Measurements from ENCODE around the gene CFAP73. TPM values are rescaled to one million over a fixed set of nuclear protein-coding genes. Genes with fewer than 3 reads are reported as not detected.
A peak's percentile ranks its signal among the peaks of the same experiment; 100 is the strongest.

The CFAP73 gene
- 0.19 TPM in 1 of 2 replicates, not detected in the other for total RNA-seq (ENCODE audit: low replicate concordance)

DNA sequence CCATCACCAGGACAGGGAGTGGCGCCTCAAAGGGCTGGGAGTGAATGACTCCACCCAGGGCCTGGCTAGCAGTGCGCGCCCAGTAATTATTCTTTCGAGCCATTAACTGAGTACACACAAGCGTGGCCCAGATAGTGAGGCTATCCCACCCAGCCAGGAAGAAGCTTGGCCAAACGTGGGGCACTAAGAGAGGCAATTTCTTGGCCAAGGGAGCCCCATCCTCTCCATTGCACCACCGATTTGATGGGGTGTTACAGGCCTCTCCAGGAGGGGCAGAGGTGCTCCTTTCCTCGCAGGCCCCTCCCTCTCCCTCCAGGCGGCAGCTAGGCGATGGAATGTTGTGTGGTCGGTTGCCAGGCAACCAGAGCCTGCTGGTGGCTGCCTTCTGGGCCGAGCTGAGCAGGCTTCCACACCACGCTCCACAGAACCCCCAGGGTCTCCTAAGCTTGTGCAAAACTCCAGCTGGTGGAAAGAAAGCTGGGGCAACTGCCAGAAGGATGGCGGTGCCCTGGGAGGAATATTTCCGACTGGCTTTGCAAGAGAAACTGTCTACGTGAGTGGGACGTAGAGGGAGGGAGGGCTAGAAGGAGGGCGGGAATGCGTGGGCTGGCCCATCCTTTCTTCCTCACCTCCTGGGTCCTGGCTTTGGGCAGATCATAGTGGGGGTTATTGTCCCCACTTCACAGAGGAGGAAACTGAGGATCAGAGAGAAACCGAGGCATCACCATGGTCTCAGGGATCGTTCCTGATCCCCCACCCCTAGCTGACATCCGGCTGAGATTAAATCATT is at the start of gene CFAP73:
Gene CFAP73, plus strand, starts transcription at position 364 of the 790 bp plus-strand sequence. Its CDS starts 134 bp downstream, at position 498.
- Mint-ChIP-seq H3K27me3 (ENCODE audit: insufficient read depth, low read depth) (peaks cover 19% of the 10 kb centered on the region), H3K4me1 (peaks cover 42% of the 10 kb centered on the region), H3K36me3 (no peaks in the 10 kb centered on the region), H3K4me3 (peak within 1 kb of the TSS; percentile 73), H3K9me3 (peaks cover 8% of the 10 kb centered on the region), H3K27ac (peak within 1 kb of the TSS; percentile 97)
- H3K36me3 ChIP-seq = no peaks in the 10 kb centered on the region
- TF ChIP-seq EZH2 (IDR thresholded peaks at IDR 0.05) = no peak
- TF ChIP-seq EZH2phosphoT487 (IDR thresholded peaks at IDR 0.05) = no peak
- peak; percentile 25 for TF ChIP-seq CTCF (IDR thresholded peaks at IDR 0.05)
- H3K4me1 ChIP-seq = peaks cover 9% of the 10 kb centered on the region
- peaks cover 31% of the 10 kb centered on the region for H3F3A ChIP-seq (ENCODE audit: low read depth)
- no peak within 1 kb of the TSS for H3K9ac ChIP-seq
- H2AFZ ChIP-seq (replicated peaks) = peak within 1 kb of the TSS; percentile 69
- H3K9me3 ChIP-seq (ENCODE audit: low read depth) = no peaks in the 10 kb centered on the region
- H3K4me3 ChIP-seq = peak within 1 kb of the TSS; percentile 25
- H3K79me2 ChIP-seq (ENCODE audit: low read depth) = no peaks in the 10 kb centered on the region
- DNase-seq (ENCODE audit: low spot score) = peak; percentile 96
- H4K20me1 ChIP-seq (ENCODE audit: low read depth) = peaks cover 9% of the 10 kb centered on the region
- H3K4me2 ChIP-seq = peak within 1 kb of the TSS; percentile 68
- no peak within 1 kb of the TSS for H3K27ac ChIP-seq
- H3K27me3 ChIP-seq = peaks cover 44% of the 10 kb centered on the region

DNA sequence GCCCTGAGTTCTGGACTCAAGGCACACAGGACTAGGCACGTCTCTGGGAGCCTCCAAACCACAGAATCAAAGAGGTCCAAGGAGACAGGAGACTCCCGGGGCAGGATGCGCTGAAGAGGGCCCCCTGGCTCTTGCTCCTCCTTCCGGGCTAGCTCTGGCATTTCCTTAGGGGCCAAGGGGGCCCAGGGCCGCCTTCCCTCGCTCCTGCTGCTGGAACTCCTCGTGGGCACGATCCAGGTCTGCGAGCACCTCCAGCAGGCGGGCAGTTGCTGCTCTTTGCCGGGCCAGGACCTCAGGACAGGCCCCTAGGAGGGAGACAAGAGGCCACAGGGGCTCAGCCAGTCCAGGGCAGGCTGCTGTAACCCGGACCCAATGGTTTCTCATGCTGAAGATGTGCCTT is 49.8 kb upstream of the CFAP73 start:
- H3K9me3 ChIP-seq (ENCODE audit: low read depth) = no peaks in the 10 kb centered on the region
- Mint-ChIP-seq H3K4me3 (no peak overlapping the region), H3K4me1 (peaks cover 19% of the 10 kb centered on the region), H3K27me3 (ENCODE audit: insufficient read depth, low read depth) (peaks cover 17% of the 10 kb centered on the region), H3K27ac (no peak overlapping the region), H3K9me3 (no peaks in the 10 kb centered on the region), H3K36me3 (no peaks in the 10 kb centered on the region)
- H3K9ac ChIP-seq = no peak overlapping the region
- peaks cover 9% of the 10 kb centered on the region for H3K4me1 ChIP-seq
- no peaks in the 10 kb centered on the region for H4K20me1 ChIP-seq (ENCODE audit: low read depth)
- peaks cover 9% of the 10 kb centered on the region for H3K27me3 ChIP-seq
- no peaks in the 10 kb centered on the region for H3K79me2 ChIP-seq (ENCODE audit: low read depth)
- no peak overlapping the region for H3K4me3 ChIP-seq
- DNase-seq (ENCODE audit: low spot score) = no peak
- H3F3A ChIP-seq (ENCODE audit: low read depth) = no peaks in the 10 kb centered on the region
- H3K36me3 ChIP-seq = no peaks in the 10 kb centered on the region
- H3K27ac ChIP-seq = no peak overlapping the region
- H2AFZ ChIP-seq (replicated peaks) = no peak overlapping the region
- H3K4me2 ChIP-seq = no peak overlapping the region
- TF ChIP-seq CTCF (IDR thresholded peaks at IDR 0.05) = no peak

DNA sequence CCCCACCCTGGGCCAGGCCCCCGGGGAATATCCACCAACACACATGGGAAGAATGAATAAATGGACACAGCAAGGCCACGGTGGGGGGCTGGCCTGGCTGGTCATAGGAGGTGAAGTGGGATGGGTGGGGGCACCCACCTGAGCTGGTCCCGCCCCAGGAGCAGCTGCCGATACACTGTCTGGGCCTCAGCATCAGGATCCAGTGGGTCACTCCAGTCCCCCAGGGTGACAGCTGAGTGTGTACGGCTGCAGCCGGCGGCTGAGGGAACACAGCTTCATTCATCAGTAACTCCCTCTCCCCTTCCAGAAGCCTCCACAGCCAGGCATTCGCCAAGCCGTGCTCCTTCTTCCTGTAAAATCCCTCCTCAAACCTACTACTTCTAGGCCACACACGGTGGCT is 47.8 kb upstream of the CFAP73 start:
- Histone ChIP-seq H3K9ac (no peak overlapping the region), H3K4me2 (no peak overlapping the region), H3K4me1 (peaks cover 9% of the 10 kb centered on the region), H2AFZ (replicated peaks) (no peak overlapping the region), H3K27me3 (peaks cover 13% of the 10 kb centered on the region), H3K27ac (no peak overlapping the region), H4K20me1 (ENCODE audit: low read depth) (no peaks in the 10 kb centered on the region), H3K9me3 (ENCODE audit: low read depth) (no peaks in the 10 kb centered on the region), H3K79me2 (ENCODE audit: low read depth) (no peaks in the 10 kb centered on the region), H3K4me3 (no peak overlapping the region), H3F3A (ENCODE audit: low read depth) (no peaks in the 10 kb centered on the region), H3K36me3 (no peaks in the 10 kb centered on the region)
- Mint-ChIP-seq H3K36me3 (no peaks in the 10 kb centered on the region), H3K9me3 (no peaks in the 10 kb centered on the region), H3K4me3 (no peak overlapping the region), H3K27me3 (ENCODE audit: insufficient read depth, low read depth) (peaks cover 24% of the 10 kb centered on the region), H3K4me1 (peaks cover 17% of the 10 kb centered on the region), H3K27ac (no peak overlapping the region)
- TF ChIP-seq CTCF (IDR thresholded peaks at IDR 0.05) = no peak
- no peak for TF ChIP-seq EZH2 (IDR thresholded peaks at IDR 0.05)
- no peak for TF ChIP-seq EZH2phosphoT487 (IDR thresholded peaks at IDR 0.05)
- DNase-seq (ENCODE audit: low spot score) = no peak
